Kidney (tissue), 14 donors: Measurements from ENCODE around the gene BCKDHB. TPM values are rescaled to one million over a fixed set of nuclear protein-coding genes. Genes with fewer than 3 reads are reported as not detected.
"Not testable (repeated sequence)": the region's sequence is repeated elsewhere in the genome, so short reads cannot be mapped to it uniquely, and the experiment has no call there.

Source experiments
- DNase-seq, 5 donors: peaks; one replicate each; pipeline ENCODE4 v3.0.0-alpha.2; 2013 to 2020
- FAIRE-seq: peaks from 2 replicates; lab custom pipeline; 2012; peaks lifted over from hg19 to GRCh38; lab: Jason Lieb, UNC
- H3K27ac ChIP-seq, 2 donors: one replicate each; pipeline ENCODE4 v1.7.0; 2013; ENCODE audit warnings: low read depth in 2 of 2, low read length in 2 of 2, inconsistent platforms in 1 of 2
- H3K27me3 ChIP-seq: one replicate; pipeline ENCODE4 v1.7.1; 2013; ENCODE audit warnings: low read length, inconsistent platforms; ENCODE audit not compliant: control insufficient read depth, insufficient read depth
- H3K36me3 ChIP-seq, 3 donors: one replicate each; pipeline versions ENCODE4 v1.7.0 to v1.7.1; 2013; ENCODE audit warnings: low read length in 3 of 3, control low read depth in 1 of 3, inconsistent platforms in 1 of 3; ENCODE audit not compliant: insufficient read depth in 3 of 3, control insufficient read depth in 2 of 3
- H3K4me1 ChIP-seq, 3 donors: one replicate each; pipeline versions ENCODE4 v1.7.0 to v1.7.1; 2013; ENCODE audit warnings: low read length in 3 of 3, inconsistent platforms in 1 of 3, low read depth in 1 of 3; ENCODE audit not compliant: control insufficient read depth in 2 of 3, insufficient read depth in 2 of 3
- H3K4me3 ChIP-seq, 3 donors: one replicate each; pipeline versions ENCODE4 v1.7.0 to v1.8.1; 2013; ENCODE audit warnings: low read length in 3 of 3, control low read depth in 1 of 3, inconsistent platforms in 1 of 3
- H3K9ac ChIP-seq, 3 donors: one replicate each; pipeline versions ENCODE4 v1.7.0 to v1.7.1; 2013; ENCODE audit warnings: low read length in 3 of 3, control low read depth in 1 of 3, inconsistent platforms in 1 of 3
- H3K9me3 ChIP-seq, 3 donors: one replicate each; pipeline versions ENCODE4 v1.7.0 to v1.7.1; 2013; ENCODE audit warnings: low read length in 3 of 3, control low read depth in 1 of 3, inconsistent platforms in 1 of 3; ENCODE audit not compliant: control insufficient read depth in 2 of 3, insufficient read depth in 1 of 3
- CTCF ChIP-seq: IDR thresholded peaks from 3 replicates; pipeline ENCODE4 v1.5.1; 2012; ENCODE audit warnings: mild to moderate bottlenecking, moderate library complexity, borderline replicate concordance; ENCODE audit not compliant: insufficient read depth; ENCODE audit errors: extremely low read depth
- intact Hi-C: fragments of 100-400 bp; cut with DNase I; formaldehyde crosslinking; loops from one replicate; pipeline ENCODE4 v1.11.1; 2022
- polyA plus RNA-seq: library from polyadenylated mRNA; stranded (reverse); fragments of 350-450 nt; fragmentation: Illumina TruSeq; extraction: RNeasy Lipid Tissue Mini Kit (QIAGEN cat#74804); gene quantifications from one replicate; pipeline ENCODE4 v1.2.3, GENCODE V29; 2014; ENCODE audit warnings: low read depth, low replicate concordance; ENCODE audit not compliant: insufficient read depth
- total RNA-seq: library from RNA; stranded (reverse); fragmentation: NEBNext Ultra II Directional; extraction: Animal tissue kit (Norgen Biotek cat#: 25700); gene quantifications from one replicate; pipeline ENCODE4 v1.2.1, GENCODE V29; 2021
- donor health status: control.
- donor health status: control.
- donor health status: control.
- donor health status: control.
- donor health status: control.
- donor health status: DM: yes; HTN: yes; CAD: no.
- donor health status: Normal renal cell carcinoma (clear cell type).

The BCKDHB gene
- total and polyA plus RNA-seq, 2 donors from 2014 or later, result 21.0 to 22.8 TPM

- peak in 2 of 5 donors; percentile 24 to 36 for DNase-seq
- H3K27me3 ChIP-seq, result no peaks in the 10 kb centered on the region
- intact Hi-C loops, result no loop called here
- no peak overlapping the region for H3K27ac ChIP-seq
- no peak overlapping the region for H3K4me3 ChIP-seq
- no peaks in the 10 kb centered on the region for H3K9me3 ChIP-seq
- TF ChIP-seq CTCF, result no peak
- no peak overlapping the region for H3K9ac ChIP-seq
- no peaks in the 10 kb centered on the region for H3K4me1 ChIP-seq
- FAIRE-seq, result no peak
- no peaks in the 10 kb centered on the region for H3K36me3 ChIP-seq
Measured at GRCh38 chr6:80210618-80211017, 104.1 kb downstream of the BCKDHB start.

DNA sequence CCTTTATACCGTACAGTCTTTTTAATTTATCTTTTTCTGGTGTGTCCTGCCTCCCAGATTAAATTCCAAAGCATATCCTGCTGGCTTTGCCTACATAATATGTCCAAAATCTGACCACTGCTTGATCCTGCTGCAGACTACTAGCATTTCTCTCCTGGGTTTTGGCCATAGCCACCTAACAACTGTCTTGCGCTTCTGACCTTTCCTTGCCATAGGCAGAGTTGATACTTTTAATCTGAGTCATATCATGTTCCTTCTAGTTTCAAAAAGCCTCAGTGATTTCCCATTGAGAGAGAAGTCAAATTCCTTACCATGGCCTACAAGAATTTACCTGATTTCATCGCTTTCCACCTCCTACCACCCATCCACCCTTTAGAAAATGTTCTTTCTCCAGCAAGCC lies 104.8 kb downstream of the BCKDHB start:
- intact Hi-C loops, result no loop called here
- H3K4me1 ChIP-seq, result no peaks in the 10 kb centered on the region
- FAIRE-seq, result no peak

DNA sequence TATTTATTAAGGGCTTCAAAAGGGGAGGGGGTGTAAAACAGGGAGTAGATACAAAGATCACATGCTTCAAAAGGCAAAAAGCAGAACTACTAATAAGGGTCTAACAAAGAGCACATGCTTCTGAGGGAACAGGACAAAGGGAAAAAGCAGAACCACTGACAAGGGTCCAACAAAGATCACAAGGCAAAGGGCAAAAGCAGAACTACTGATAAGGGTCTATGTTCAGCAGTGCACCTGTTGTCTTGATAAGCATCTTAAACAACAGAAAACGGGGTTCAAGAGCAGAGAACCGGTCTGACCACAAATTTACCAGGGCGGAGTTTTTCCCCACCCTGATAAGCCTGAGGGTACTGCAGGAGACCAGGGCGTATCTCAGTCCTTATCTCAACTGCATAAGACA lies 105.4 kb downstream of the BCKDHB start:
- DNase-seq, H3K27me3 ChIP-seq, H3K9ac ChIP-seq, intact Hi-C loops, H3K4me1 ChIP-seq, H3K4me3 ChIP-seq, H3K27ac ChIP-seq, H3K36me3 ChIP-seq, H3K9me3 ChIP-seq, FAIRE-seq: not testable (repeated sequence)

More for the DNA sequence above, 104.8 kb downstream of the BCKDHB start:
- no peaks in the 10 kb centered on the region for H3K36me3 ChIP-seq
- H3K27ac ChIP-seq, result no peak overlapping the region
- DNase-seq, result no peak
- H3K27me3 ChIP-seq, result no peaks in the 10 kb centered on the region
- H3K9ac ChIP-seq, result no peak overlapping the region
- TF ChIP-seq CTCF, result no peak
- no peak overlapping the region for H3K4me3 ChIP-seq
- no peaks in the 10 kb centered on the region for H3K9me3 ChIP-seq

DNA sequence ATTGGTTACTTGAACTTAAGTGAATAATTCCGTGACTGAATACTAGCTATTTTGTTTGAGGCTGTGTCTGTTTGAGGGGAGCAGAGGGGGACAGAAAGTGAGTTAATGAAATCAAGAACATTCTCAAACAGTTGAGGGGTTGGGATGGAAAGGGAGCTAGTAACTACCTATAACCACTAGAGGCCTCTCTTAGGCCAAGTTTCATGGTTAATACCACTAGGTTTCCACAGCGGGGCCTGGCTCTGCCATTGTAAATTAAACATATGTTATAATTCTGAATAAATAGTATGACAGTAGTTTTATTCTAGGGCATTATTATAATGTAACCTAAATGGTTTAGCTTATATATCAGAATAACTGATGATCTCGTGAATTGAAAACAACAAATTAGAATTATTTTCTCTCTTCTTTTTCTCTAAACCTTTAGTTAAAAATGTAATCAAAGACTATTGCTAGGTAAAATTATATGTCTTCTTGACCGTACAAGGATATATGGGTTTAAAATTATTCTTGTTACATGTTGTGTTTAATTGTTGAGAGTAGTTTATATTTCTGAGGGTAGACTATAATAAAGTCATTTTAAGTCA lies 108.1 kb downstream of the BCKDHB start:
- Histone ChIP-seq H3K9ac (no peak overlapping the region), H3K27ac (no peak overlapping the region), H3K4me1 (no peaks in the 10 kb centered on the region), H3K9me3 (no peaks in the 10 kb centered on the region), H3K27me3 (no peaks in the 10 kb centered on the region), H3K36me3 (no peaks in the 10 kb centered on the region), H3K4me3 (no peak overlapping the region)
- peak; percentile 41 for TF ChIP-seq CTCF
- no peak for FAIRE-seq
- DNase-seq, result peak in 2 of 5 donors; percentile 57 to 71
- intact Hi-C loops, result no loop called here
